PC-3 (cell line): ENCODE measurements around the gene CAD.

Experiments used
- EZH2 ChIP-seq: fragments of 300-600 bp; sonication (generic); IDR thresholded peaks from one replicate; pipeline ENCODE4 v1.6.1; 2017; ENCODE audit warnings: antibody characterized with exemption, mild to moderate bottlenecking, low read length; ENCODE audit not compliant: unreplicated experiment
- EZH2phosphoT487 ChIP-seq: fragments of 300-600 bp; sonication (generic); IDR thresholded peaks from 2 replicates; pipeline ENCODE4 v1.6.1; 2018; ENCODE audit warnings: mild to moderate bottlenecking, antibody characterized with exemption, low read length, borderline replicate concordance
- TF ChIP-seq, protein P1 (sequence below): fragments of 300-600 bp; sonication (generic); conservative IDR thresholded peaks from 2 replicates; pipeline ENCODE4 v1.5.1; 2017; ENCODE audit warnings: antibody characterized with exemption, low read depth, mild to moderate bottlenecking, low read length

DNA sequence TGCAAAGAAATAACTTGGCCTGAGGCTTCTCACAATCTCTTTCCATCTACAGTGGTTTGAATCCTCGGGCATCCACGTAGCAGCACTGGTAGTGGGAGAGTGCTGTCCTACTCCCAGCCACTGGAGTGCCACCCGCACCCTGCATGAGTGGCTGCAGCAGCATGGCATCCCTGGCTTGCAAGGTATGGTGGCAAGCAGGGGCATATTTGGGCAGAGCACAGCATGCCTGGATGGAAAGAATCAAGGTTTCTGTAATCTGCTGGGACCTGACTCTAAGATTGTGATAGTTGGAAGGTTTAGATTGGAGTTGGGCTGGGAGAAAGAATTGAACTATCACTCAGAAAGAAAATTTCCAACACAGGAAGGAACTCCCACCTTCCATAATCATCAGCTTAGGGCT lies 4.0 kb downstream of the CAD start:
- TF ChIP-seq, protein P1, sequence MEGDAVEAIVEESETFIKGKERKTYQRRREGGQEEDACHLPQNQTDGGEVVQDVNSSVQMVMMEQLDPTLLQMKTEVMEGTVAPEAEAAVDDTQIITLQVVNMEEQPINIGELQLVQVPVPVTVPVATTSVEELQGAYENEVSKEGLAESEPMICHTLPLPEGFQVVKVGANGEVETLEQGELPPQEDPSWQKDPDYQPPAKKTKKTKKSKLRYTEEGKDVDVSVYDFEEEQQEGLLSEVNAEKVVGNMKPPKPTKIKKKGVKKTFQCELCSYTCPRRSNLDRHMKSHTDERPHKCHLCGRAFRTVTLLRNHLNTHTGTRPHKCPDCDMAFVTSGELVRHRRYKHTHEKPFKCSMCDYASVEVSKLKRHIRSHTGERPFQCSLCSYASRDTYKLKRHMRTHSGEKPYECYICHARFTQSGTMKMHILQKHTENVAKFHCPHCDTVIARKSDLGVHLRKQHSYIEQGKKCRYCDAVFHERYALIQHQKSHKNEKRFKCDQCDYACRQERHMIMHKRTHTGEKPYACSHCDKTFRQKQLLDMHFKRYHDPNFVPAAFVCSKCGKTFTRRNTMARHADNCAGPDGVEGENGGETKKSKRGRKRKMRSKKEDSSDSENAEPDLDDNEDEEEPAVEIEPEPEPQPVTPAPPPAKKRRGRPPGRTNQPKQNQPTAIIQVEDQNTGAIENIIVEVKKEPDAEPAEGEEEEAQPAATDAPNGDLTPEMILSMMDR: no peak
- no peak for TF ChIP-seq EZH2
- no peak for TF ChIP-seq EZH2phosphoT487
